ENCODE results near the gene PDSS2. TPM values are rescaled to one million over a fixed set of nuclear protein-coding genes. Genes with fewer than 3 reads are reported as not detected.
A peak's percentile ranks its signal among the peaks of the same experiment; 100 is the strongest.

PDSS2 gene
- total RNA-seq, 1 donor from 2014 or later: 14.9 TPM

DNA sequence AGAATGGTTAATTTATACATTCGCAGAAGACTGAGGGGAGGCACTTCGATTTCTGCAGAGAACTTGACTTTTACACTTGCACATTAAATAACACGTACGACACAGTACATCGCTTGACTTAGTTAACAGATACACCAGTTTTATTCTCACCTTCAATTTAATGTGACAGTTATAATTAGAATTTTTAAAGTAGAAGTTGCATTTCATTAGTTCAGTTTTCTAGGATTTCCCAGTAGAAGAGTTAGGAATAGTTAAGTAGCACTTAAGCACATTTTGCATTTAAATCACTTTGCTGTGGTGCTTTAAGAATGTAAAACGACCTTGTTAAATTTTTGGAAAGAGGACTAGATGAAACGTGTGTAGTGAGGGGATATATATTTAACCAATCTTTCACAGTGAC, 342.4 kb downstream of the PDSS2 start:
- H3K4me2 ChIP-seq: peak overlapping the region; percentile 80
- H3K79me2 ChIP-seq (ENCODE audit: low read depth): peaks cover 22% of the 10 kb centered on the region
- H3K27me3 Mint-ChIP-seq (ENCODE audit: insufficient read depth, low read depth): peaks cover 7% of the 10 kb centered on the region
- DNase-seq (ENCODE audit: low spot score): no peak
- H3K4me3 ChIP-seq: peak overlapping the region; percentile 87
- H3F3A ChIP-seq (ENCODE audit: low read depth): peaks cover 39% of the 10 kb centered on the region
- H3K27me3 ChIP-seq: no peaks in the 10 kb centered on the region
- peak overlapping the region; percentile 96 for H3K4me3 Mint-ChIP-seq
- H4K20me1 ChIP-seq (ENCODE audit: low read depth): no peaks in the 10 kb centered on the region
- no peak for TF ChIP-seq EZH2phosphoT487 (IDR thresholded peaks at IDR 0.05)
- no peak for TF ChIP-seq EZH2 (IDR thresholded peaks at IDR 0.05)
- TF ChIP-seq, protein P1, sequence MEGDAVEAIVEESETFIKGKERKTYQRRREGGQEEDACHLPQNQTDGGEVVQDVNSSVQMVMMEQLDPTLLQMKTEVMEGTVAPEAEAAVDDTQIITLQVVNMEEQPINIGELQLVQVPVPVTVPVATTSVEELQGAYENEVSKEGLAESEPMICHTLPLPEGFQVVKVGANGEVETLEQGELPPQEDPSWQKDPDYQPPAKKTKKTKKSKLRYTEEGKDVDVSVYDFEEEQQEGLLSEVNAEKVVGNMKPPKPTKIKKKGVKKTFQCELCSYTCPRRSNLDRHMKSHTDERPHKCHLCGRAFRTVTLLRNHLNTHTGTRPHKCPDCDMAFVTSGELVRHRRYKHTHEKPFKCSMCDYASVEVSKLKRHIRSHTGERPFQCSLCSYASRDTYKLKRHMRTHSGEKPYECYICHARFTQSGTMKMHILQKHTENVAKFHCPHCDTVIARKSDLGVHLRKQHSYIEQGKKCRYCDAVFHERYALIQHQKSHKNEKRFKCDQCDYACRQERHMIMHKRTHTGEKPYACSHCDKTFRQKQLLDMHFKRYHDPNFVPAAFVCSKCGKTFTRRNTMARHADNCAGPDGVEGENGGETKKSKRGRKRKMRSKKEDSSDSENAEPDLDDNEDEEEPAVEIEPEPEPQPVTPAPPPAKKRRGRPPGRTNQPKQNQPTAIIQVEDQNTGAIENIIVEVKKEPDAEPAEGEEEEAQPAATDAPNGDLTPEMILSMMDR (IDR thresholded peaks at IDR 0.05): no peak
- H3K36me3 ChIP-seq: no peaks in the 10 kb centered on the region
- peak overlapping the region; percentile 88 for H2AFZ ChIP-seq (replicated peaks)
- peaks cover 16% of the 10 kb centered on the region for H3K4me1 ChIP-seq
- H3K9me3 ChIP-seq (ENCODE audit: low read depth): no peaks in the 10 kb centered on the region
- H3K4me1 Mint-ChIP-seq: peaks cover 31% of the 10 kb centered on the region
- no peak overlapping the region for H3K27ac ChIP-seq
- peaks cover 7% of the 10 kb centered on the region for H3K36me3 Mint-ChIP-seq
- H3K27ac Mint-ChIP-seq: peak overlapping the region; percentile 99
- no peaks in the 10 kb centered on the region for H3K9me3 Mint-ChIP-seq
- H3K9ac ChIP-seq: no peak overlapping the region

DNA sequence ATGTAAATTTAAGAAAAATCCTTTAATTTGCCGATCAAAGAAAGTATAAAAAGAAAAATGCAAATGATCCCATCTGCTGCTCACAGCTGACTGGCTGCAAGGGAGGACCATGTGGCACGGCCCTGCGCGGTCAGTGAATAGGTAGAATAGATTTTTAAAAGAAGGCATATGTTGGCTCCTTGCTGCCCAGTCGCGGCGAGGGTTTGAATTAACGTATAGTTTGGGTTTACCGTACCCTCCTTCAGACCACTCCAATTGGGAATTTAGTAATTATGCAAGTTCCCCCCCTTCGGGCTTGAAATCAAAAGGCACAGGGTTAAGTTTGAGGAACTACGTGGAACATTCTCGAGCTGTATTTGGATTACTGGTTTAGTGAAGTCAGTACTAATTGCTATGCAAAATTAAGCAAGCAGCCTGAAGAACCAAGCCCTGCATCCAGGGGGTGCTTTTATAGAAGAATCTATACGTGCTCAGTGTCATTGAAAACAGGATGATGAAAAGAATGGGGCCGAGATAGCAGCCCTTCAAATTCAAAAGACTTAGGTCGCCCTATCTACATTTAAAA, 343.0 kb downstream of the PDSS2 start:
- DNase-seq (ENCODE audit: low spot score): peak; percentile 67
- peak overlapping the region; percentile 99 for H3K27ac Mint-ChIP-seq
- H3K4me1 ChIP-seq: peaks cover 16% of the 10 kb centered on the region
- peaks cover 7% of the 10 kb centered on the region for H3K27me3 Mint-ChIP-seq (ENCODE audit: insufficient read depth, low read depth)
- peaks cover 8% of the 10 kb centered on the region for H3K36me3 Mint-ChIP-seq
- TF ChIP-seq, protein P1 (IDR thresholded peaks at IDR 0.05): no peak
- TF ChIP-seq EZH2phosphoT487 (IDR thresholded peaks at IDR 0.05) (no peak), EZH2 (IDR thresholded peaks at IDR 0.05) (no peak)
- H2AFZ ChIP-seq (replicated peaks): peak overlapping the region; percentile 88
- H3K36me3 ChIP-seq: no peaks in the 10 kb centered on the region
- H3K9me3 Mint-ChIP-seq: no peaks in the 10 kb centered on the region
- peaks cover 28% of the 10 kb centered on the region for H3K79me2 ChIP-seq (ENCODE audit: low read depth)
- no peak overlapping the region for H3K9ac ChIP-seq
- peak overlapping the region; percentile 96 for H3K4me3 Mint-ChIP-seq
- H3K4me3 ChIP-seq: peak overlapping the region; percentile 87
- H3K4me1 Mint-ChIP-seq: peaks cover 31% of the 10 kb centered on the region
- H4K20me1 ChIP-seq (ENCODE audit: low read depth): no peaks in the 10 kb centered on the region
- H3F3A ChIP-seq (ENCODE audit: low read depth): peaks cover 39% of the 10 kb centered on the region
- no peaks in the 10 kb centered on the region for H3K27me3 ChIP-seq
- no peaks in the 10 kb centered on the region for H3K9me3 ChIP-seq (ENCODE audit: low read depth)
- peak overlapping the region; percentile 98 for H3K27ac ChIP-seq
- H3K4me2 ChIP-seq: peak overlapping the region; percentile 80

DNA sequence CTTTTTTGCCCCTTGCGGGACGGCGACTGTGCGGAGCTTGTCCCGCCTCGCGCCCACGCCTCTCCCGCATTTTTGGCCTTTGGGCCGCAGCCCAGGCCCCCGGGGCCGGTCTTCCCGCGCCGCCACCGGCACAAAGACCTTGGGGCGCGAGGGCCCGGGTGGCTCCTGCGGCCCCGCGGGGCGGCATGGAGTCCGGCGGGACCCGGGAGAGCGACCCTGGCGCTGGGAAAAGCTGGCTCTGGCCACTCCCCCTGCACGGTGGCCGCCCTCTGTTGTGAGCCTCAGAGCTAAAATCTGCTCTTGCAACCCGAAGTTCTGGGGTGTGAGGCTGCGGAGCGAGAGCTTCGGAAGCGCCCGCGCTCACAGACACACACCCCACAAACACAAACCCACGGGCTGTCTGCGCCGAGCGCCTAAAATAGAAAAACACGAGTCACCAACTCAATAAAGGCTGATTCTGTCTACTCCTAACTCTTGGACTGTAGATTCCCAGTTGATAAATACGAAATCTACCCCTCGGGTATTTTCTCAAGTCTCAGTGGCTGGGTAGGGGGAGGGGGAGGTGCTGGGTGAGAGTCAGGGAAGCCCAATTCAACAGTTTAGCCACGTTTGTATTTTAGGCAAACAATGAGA, 343.6 kb downstream of the PDSS2 start:
- H3K9me3 Mint-ChIP-seq: no peaks in the 10 kb centered on the region
- Histone ChIP-seq H3K4me3 (peak overlapping the region; percentile 87), H3K4me2 (peak overlapping the region; percentile 80), H3K27ac (peak overlapping the region; percentile 98), H3K9me3 (ENCODE audit: low read depth) (no peaks in the 10 kb centered on the region), H3K4me1 (peaks cover 16% of the 10 kb centered on the region), H2AFZ (replicated peaks) (peak overlapping the region; percentile 88), H3K79me2 (ENCODE audit: low read depth) (peaks cover 34% of the 10 kb centered on the region), H3K9ac (no peak overlapping the region), H4K20me1 (ENCODE audit: low read depth) (no peaks in the 10 kb centered on the region), H3K36me3 (no peaks in the 10 kb centered on the region), H3F3A (ENCODE audit: low read depth) (peaks cover 39% of the 10 kb centered on the region), H3K27me3 (no peaks in the 10 kb centered on the region)
- H3K36me3 Mint-ChIP-seq: peaks cover 8% of the 10 kb centered on the region
- no peak for TF ChIP-seq EZH2phosphoT487 (IDR thresholded peaks at IDR 0.05)
- TF ChIP-seq EZH2 (IDR thresholded peaks at IDR 0.05): no peak
- TF ChIP-seq, protein P1 (IDR thresholded peaks at IDR 0.05): no peak
- peak overlapping the region; percentile 96 for H3K4me3 Mint-ChIP-seq
- H3K4me1 Mint-ChIP-seq: peaks cover 30% of the 10 kb centered on the region
- peaks cover 8% of the 10 kb centered on the region for H3K27me3 Mint-ChIP-seq (ENCODE audit: insufficient read depth, low read depth)
- DNase-seq (ENCODE audit: low spot score): peak; percentile 89
- H3K27ac Mint-ChIP-seq: peak overlapping the region; percentile 99
